NCI-H2196 (cell line): ENCODE data around the gene IRGM.
"Not testable (repeated sequence)": the region's sequence is repeated elsewhere in the genome, so short reads cannot be mapped to it uniquely, and the experiment has no call there.

Experiments
- DNase-seq: peaks from one replicate; lab custom pipeline; 2025; ENCODE audit not compliant: unreplicated experiment; lab: John Stamatoyannopoulos, UW

Gene IRGM, protein sequence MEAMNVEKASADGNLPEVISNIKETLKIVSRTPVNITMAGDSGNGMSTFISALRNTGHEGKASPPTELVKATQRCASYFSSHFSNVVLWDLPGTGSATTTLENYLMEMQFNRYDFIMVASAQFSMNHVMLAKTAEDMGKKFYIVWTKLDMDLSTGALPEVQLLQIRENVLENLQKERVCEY

GRCh38 chr5:150846308-150846653 lies at the start of gene IRGM:
Gene IRGM (plus strand): TSS chr5:150846521. CDS start chr5:150848124, 1,603 bp downstream.
- not testable (repeated sequence) for DNase-seq

DNA sequence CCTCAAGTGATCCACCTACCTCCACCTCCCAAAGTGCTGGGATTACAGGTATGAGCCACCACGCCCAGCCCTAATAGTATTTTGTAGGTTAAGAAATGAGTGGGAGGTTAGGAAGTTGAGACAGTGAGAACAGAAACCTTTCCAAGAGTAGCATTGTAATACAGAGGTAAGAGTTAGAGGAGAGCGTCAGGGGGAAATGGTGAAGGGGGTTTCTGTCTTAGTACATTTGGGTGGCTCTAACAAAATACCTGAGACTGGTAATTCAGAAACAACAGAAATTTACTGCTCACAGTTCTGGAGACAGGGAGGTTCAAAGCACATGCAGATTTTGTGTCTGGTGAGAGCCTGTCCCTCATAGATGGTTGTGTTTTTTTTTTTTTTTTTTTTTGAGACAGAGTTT lies 48.9 kb upstream of the IRGM start:
- DNase-seq = no peak

GRCh38 chr5:150801117-150801927 lies 45.0 kb upstream of the IRGM start:
- DNase-seq = peak; percentile 48

- DNase-seq = no peak
These were observed 41.9 kb upstream of the IRGM start for GRCh38 chr5:150804388-150804787.

DNA sequence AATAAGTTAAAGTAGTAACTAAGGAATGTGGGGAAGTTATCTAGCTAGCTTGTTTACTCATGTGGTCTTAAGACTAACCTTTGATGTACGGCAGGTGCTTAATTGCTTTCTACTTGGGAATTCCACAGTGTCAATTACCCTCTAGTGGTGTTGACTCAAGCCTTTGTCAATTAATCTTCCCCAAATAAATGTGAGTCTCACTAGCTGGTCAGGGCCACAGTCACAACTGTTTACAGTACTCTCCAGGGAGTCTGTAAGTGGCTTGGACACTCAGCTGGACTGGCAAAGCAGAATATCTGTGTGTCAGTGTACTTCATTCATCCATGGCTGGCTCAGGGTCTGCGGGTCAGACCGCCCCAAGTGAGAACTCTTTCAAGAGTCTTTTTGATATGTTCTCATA lies 37.0 kb upstream of the IRGM start:
- DNase-seq = no peak

- DNase-seq = no peak
These were observed 31.3 kb upstream of the IRGM start for GRCh38 chr5:150815010-150815409.

GRCh38 chr5:150816946-150817345 lies 29.4 kb upstream of the IRGM start:
- DNase-seq = no peak

DNA sequence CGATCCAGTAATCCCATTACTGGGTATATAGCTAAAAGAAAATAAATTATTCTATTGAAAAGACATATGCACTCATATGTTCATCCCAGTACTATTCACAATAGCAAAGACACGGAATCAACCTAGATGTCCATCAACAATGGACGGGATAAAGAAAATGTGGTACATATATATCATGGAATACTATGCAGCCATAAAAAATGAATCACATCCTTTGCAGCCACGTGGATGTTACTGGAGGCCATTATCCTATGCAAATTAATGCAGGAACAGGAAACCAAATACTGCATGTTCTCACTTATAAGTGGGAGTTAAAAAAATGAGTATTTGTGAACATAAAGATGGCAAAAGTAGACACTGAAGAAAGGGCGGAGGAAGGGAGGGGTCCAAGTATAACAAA lies 16.6 kb upstream of the IRGM start:
- DNase-seq = no peak

- DNase-seq = not testable (repeated sequence)
These were observed 14.5 kb upstream of the IRGM start for GRCh38 chr5:150831821-150832220.

DNA sequence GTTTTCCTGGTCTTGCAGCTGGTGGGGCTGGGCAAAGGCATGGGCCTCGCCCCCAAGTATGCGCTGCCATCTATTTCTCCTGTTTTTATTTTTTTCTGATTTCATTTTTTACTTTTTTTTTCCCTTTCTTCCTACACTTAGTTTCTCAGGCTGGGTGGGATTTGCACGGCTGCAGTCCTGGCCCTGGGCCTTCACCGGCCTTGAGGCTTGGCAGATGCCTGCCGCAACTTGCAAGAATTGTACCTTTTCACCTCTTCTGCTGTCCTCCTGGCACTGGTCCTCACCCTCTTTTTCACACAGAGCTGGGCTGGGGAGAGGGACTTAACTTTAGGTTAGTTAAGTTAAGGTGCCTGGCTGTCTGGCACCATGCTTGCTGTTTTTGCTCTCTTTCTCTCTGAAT lies 10.3 kb upstream of the IRGM start:
- DNase-seq = no peak

DNA sequence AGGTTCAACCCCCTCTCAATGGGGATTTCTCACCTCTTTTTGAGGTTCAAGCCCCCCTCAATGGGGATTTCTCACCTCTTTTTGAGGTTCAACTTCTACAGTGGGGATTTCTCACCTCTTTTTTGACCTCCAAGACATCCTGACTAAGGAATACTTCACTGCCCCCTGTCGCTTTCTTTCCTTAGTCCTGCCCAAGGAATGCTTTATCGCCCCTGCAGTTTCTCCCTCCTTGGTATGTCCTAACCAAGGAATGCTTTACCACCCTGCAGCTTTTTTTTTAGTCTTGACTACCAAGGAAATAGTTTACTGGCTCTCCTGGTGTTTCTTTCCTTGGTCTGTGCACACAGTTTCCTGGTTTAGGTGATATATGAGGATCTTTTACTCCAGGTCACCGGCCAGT lies 9.6 kb upstream of the IRGM start:
- DNase-seq = no peak

- not testable (repeated sequence) for DNase-seq
These were observed 999 bp upstream of the IRGM start for GRCh38 chr5:150845185-150845859.

GRCh38 chr5:150846654-150847333 lies 473 bp downstream of the IRGM start:
- peak; percentile 81 for DNase-seq

- no peak for DNase-seq
These were observed 994 bp downstream of the IRGM start for GRCh38 chr5:150847334-150847695.

- DNase-seq = no peak
These were observed 1.9 kb downstream of the IRGM start for GRCh38 chr5:150848271-150848670.

DNA sequence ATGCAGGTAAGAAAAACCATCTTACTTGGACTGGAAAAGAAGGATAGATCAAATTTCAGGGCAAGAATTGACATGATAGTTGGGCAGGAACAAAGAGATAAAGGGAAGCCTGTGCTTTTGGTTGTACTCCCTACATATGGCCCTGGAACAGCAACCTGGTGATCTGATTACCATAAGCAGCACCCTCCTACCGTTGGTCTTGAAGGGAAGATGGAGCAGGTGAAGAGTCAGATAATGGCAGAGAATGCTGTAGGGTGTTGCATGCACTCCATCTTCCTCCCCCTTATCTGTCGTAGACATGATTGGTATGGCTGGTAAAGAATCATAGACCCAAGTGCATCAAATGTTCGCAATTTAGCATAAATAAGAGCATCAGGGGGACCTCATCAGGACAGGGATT lies 4.7 kb downstream of the IRGM start:
- DNase-seq = no peak

GRCh38 chr5:150853561-150853960 lies 7.2 kb downstream of the IRGM start:
- no peak for DNase-seq

DNA sequence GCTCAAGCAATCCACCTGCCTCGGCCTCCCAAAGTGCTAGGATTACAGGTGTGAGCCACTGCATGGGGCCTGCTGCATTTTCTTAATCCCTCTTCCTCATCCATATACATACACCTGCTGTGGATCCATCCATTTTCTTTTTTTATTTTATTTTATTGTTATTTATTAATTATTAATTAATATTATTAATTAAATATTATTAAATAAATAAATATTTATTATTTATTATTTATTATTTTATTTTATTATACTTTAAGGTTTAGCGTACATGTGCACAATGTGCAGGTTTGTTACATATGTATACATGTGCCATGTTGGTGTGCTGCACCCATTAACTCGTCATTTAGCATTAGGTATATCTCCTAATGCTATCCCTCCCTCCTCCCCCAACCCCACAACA lies 10.4 kb downstream of the IRGM start:
- DNase-seq = not testable (repeated sequence)

GRCh38 chr5:150860246-150860821 lies 14.0 kb downstream of the IRGM start:
- no peak for DNase-seq

- no peak for DNase-seq
These were observed 15.7 kb downstream of the IRGM start for GRCh38 chr5:150862070-150862469.

DNA sequence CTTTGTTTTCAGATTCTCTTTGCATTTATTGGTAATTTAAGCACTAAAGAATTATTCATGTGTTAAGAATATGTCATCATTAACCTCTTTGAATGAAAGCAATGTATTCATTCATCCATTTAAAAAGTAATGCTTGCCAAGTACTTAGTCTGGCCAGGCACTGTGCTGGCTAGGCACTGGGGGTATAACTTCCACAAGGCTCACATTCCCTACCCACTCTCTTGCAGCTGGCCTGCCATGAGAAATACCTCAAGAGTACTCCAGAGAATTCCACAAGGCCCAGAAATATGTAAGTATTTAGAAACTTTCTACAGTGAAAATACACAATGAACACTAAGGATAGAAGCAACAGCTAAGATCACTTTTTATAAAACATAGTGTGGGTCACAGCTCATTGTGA lies 33.0 kb downstream of the IRGM start:
- no peak for DNase-seq
